Spleen (tissue), 7 donors: ENCODE measurements around the gene USP1.

ENCODE experiments used
- POLR2A ChIP-seq, 3 donors: fragments of 450-650 bp; IDR thresholded peaks; one replicate each; pipeline ENCODE4 v1.5.1; 2017; ENCODE audit warnings: antibody characterized with exemption in 3 of 3, mild to moderate bottlenecking in 1 of 3
- TF ChIP-seq, protein P1 (sequence below), 11 experiments: fragments of 200-600 bp in 7 of 11; fragments of 450-650 bp in 4 of 11; sonication (generic) in 4 of 11; IDR thresholded peaks in 8 of 11; conservative IDR thresholded peaks in 3 of 11; 1 replicate in 7 of 11; 2 replicates in 4 of 11; pipeline versions ENCODE4 v1.4.0 to v1.8.0; 2016 to 2021; ENCODE audit warnings: antibody characterized with exemption in 11 of 11, inconsistent platforms in 4 of 11, mild to moderate bottlenecking in 1 of 11
- donor health status: DM: no; HTN: no; CAD: no; lungs with moderate emphysema.
- donor health status: DM: no; HTN: no; CAD: no.
- donor health status: DM: no; HTN: no; CAD: no.

DNA sequence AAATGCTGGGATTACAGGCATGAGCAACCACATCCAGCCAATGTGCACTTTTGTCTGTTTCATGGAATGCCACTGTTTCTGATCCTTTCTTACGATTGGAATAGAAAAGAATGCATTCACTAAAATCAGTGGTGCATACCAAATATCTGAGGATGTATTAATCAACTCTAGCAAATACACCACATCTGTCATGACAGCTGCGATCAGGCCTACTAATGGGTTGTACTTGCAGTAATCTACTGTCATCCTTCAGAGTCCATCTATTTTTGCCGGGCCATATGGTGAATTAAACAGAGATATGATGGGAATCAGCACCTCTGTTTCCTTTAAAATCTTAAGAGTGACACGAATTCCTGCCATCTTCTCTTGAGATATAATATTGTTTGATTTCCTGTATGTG lies 8.5 kb upstream of the USP1 start:
- TF ChIP-seq POLR2A (IDR thresholded peaks at IDR 0.05) = no peak
- TF ChIP-seq, protein P1, sequence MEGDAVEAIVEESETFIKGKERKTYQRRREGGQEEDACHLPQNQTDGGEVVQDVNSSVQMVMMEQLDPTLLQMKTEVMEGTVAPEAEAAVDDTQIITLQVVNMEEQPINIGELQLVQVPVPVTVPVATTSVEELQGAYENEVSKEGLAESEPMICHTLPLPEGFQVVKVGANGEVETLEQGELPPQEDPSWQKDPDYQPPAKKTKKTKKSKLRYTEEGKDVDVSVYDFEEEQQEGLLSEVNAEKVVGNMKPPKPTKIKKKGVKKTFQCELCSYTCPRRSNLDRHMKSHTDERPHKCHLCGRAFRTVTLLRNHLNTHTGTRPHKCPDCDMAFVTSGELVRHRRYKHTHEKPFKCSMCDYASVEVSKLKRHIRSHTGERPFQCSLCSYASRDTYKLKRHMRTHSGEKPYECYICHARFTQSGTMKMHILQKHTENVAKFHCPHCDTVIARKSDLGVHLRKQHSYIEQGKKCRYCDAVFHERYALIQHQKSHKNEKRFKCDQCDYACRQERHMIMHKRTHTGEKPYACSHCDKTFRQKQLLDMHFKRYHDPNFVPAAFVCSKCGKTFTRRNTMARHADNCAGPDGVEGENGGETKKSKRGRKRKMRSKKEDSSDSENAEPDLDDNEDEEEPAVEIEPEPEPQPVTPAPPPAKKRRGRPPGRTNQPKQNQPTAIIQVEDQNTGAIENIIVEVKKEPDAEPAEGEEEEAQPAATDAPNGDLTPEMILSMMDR (IDR thresholded peaks at IDR 0.05 in 8 of 11, conservative IDR thresholded peaks at IDR 0.05 in 3 of 11) = no peak
